NCI-H460 (cell line): ENCODE results near the gene COL5A3. TPM values are rescaled to one million over a fixed set of nuclear protein-coding genes. Genes with fewer than 3 reads are reported as not detected.
"Not testable (repeated sequence)": the region's sequence is repeated elsewhere in the genome, so short reads cannot be mapped to it uniquely, and the experiment has no call there.

Source experiments
- DNase-seq: peaks from one replicate; pipeline ENCODE4 v3.0.0-alpha.2; 2016; ENCODE audit warnings: low read depth; ENCODE audit errors: extremely low read depth
- polyA plus RNA-seq: library from polyadenylated mRNA; depleted of rRNA; stranded (reverse); fragments of >200 nt; gene quantifications from 2 replicates; pipeline ENCODE4 v1.2.3, GENCODE V29; 2014; cell fraction: nucleus; rRNA removed
- total RNA-seq: library from RNA; depleted of rRNA; stranded (reverse); fragments of >200 nt; shearing (Covaris generic); gene quantifications from 2 replicates; pipeline ENCODE4 v1.2.3, GENCODE V29; 2014; rRNA removed

The COL5A3 gene
- total RNA-seq: 0.06 and 0.12 TPM in 2 replicates
- 0.02 and 0.36 TPM in 2 replicates for polyA plus RNA-seq

- no peak for DNase-seq
Measured at GRCh38 chr19:10010247-10010691, at the start of gene COL5A3. Gene COL5A3, minus strand, starts transcription at chr19:10010504. Its CDS starts 119 bp downstream, at chr19:10010385.

- no peak for DNase-seq
Measured at GRCh38 chr19:10052602-10053360, 42.5 kb upstream of the COL5A3 start.

DNA sequence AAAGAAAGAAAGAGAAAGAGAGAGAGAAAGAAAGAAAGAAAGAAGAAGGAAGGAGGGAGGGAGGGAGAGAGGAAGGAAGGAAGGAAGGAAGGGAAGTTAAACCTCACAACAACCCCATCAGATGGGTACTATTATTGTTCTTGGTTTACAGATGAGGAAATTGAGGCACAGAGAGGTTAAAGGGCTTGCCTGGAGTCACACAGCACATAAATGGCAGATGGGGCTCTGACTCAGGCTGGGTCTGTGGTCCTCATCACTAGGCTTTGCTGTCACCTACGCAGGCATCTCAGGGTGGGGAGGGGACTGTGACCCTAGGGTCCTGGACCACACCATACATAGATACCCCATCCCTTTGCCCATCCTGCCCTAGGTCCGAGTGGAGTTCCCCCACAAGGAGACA is 39.3 kb upstream of the COL5A3 start:
- no peak for DNase-seq

GRCh38 chr19:10045371-10045770 is 35.1 kb upstream of the COL5A3 start:
- DNase-seq: no peak

- no peak for DNase-seq
Measured at GRCh38 chr19:10044390-10044789, 34.1 kb upstream of the COL5A3 start.

DNA sequence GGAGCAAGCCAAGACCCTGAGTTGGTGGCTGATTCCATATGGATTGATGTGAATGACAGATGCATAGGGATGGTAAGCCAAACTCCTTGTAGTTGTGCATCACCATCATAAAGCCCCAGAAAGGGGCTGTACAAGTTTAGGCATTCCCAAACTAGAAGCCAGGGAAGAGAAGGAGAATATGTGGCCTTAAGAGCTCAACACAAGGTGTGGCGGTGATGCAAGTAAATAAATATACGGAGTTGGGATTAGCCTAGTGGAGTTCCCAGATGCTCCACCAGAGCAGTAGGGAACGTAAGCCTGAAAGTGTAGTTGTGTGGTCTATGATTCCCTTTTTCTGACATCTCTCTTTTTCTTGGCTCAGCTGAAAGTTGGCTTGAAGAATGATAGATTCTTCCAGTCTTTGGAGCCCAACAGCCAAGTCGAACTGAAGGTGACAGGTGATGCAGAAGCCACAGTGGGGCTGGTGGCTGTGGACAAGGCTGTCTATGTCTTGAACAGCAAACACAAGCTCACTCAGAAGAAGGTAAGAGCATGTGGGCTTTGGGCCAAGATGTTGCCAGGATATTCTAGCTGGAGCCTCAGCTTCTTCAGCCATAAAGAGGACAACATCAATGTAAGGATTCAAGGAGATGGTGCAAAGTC is 33.1 kb upstream of the COL5A3 start:
- DNase-seq: no peak

GRCh38 chr19:10037809-10038208 is 27.5 kb upstream of the COL5A3 start:
- no peak for DNase-seq

DNA sequence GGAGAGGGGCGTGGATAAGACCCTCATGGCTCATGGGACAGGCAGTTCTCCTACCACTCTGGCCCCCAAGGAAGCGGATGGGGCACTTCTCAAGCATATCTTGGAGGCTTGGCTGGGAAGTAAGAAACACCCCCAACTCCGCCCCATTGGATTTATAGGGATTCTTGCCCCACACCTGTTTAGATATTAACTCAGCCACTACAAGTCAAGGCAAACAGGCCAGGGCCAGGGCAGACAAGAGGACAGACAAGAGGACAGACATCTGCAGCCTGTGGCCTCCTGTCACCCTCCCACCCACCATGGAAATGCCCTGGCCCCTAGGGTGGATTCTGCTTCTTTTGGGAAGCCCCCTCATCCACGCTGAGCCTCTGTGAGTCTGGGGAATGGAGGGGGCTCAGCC is 27.1 kb upstream of the COL5A3 start:
- DNase-seq: no peak

- no peak for DNase-seq
Measured at GRCh38 chr19:10036601-10037071, 26.3 kb upstream of the COL5A3 start.

DNA sequence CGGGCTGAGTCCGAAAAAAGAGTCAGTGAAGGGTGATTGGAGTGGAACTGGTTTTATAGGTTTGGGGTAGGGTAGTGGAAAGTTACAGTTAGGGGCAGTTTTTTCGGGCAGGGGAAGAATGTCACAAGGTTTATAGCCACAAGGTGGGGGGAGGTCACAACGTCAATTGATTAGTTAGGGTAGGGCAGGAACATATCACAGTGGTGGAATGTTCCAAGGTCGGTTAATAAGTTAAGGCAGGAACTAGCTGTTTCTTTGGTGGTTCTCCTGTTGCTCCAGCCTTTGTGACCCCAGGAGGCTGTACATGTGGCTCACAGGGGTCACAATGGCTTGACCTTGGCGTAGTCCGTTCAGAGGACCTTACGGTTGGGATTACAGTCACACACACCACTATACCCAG is 23.3 kb upstream of the COL5A3 start:
- no peak for DNase-seq

- peak; percentile 78 for DNase-seq
Measured at GRCh38 chr19:10027158-10027997, 17.1 kb upstream of the COL5A3 start.

DNA sequence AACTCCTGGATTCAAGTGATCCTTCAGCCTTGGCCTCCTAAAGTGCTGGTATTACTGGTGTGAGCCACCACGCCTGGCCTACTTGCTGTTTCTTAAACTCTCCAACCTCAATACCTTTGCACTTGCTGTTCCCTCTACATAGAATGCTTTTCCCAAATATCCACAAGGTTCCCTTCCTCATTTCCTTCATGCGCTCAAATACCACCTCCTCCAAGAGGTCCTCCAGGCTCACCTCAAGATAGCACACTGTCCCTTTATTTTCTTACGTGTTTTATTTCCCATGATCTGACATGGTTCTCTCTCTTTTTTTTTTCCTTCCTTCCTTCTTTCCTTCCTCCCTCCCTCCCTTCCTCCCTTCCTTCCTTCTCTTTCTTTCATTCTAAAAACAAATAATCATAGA is 16.4 kb upstream of the COL5A3 start:
- no peak for DNase-seq

GRCh38 chr19:10023096-10023495 is 12.8 kb upstream of the COL5A3 start:
- DNase-seq: not testable (repeated sequence)

- DNase-seq: no peak
Measured at GRCh38 chr19:10021863-10022262, 11.6 kb upstream of the COL5A3 start.

DNA sequence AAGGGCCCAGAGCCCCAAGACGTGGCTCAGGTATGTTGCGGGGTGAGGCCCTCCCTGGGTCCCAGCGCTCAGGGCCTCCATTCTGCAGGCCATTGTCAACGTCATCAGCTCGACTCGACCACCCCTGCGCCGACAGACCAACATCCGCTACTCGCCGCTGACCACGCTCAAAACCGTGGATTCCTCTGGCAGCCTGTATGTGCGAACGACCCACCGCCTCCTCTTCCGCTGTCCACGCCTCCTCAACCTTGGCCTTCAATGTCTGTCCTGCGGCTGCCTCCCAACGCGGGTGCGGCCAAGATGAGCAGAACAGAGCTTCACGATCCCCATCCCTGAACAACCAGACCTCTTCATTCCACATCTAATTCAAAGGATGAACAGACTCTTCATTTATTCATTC is 11.1 kb upstream of the COL5A3 start:
- DNase-seq: no peak

DNA sequence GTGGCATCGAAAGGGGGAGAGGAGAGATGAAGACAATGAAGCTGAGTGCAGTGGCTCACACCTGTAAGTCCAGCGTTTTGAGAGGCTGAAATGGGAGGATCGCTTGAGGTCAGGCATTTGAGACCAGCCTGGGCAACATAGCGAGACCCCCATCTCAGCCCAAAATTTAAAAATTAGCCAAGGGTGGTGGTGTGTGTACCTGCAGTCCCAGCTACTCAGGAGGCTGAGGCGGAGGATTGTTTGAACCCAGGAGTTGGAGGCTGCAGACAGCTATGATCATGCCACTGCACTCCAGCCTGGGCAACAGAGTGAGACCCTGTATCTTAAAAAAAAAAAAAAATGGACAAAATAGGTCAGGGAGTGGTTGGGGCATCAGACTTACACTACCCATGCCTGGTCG is 10.5 kb upstream of the COL5A3 start:
- no peak for DNase-seq

GRCh38 chr19:10019246-10019645 is 8.9 kb upstream of the COL5A3 start:
- DNase-seq: no peak

DNA sequence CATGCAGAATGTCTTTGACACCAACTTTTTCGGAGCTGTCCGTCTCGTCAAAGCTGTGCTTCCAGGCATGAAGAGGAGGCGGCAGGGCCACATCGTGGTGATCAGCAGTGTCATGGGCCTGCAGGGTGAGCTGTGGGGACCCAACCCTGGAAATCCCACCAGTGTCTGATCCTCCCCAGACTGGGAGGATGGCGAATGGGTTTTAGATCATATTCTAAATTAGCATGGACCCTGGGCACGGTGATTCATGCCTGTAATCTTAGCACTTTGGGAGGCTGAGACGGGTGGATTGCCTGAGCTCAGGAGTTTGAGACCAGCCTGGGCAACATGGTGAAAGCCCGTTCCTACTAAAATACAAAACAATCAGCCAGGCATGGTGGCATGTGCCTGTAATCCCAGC is 8.5 kb upstream of the COL5A3 start:
- no peak for DNase-seq

- DNase-seq: no peak
Measured at GRCh38 chr19:10018263-10018662, 8.0 kb upstream of the COL5A3 start.

DNA sequence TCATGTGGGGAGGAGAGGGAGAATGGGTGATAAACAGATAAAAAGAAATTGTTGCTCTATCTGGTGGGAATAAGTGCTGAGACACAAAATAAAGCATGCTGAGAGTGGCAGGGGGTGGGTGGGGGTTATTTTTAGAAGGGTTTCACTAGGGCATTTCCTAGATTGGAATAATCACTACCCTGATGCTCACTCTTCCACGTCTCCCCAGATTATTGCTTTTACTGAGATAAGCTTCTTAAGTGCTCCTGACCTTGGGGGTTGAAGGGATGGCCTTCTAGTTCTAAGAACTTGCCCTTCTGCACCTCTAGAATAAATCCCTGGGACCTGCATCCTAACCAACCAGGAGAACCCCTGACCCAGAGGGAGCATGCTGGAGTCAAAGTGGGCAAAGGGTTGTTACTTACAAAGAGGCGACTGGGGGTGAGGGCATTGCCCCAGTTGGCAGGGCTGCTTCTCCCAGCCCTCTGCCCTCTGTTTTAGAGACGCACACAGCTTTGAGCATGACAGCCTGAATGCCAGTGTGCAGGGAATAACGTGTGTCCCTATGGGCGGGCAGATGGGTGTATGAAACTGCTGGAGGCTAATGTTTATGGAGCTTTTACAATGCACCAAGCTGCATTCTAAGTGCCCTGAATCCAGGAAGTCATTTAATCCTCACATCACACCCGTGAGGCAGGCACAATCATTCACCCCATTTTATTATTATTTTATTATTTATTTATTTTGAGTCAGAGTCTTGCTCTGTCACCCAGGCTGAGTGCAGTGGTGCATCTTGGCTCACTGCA is 3.7 kb upstream of the COL5A3 start:
- DNase-seq: no peak
